K562 (cell line): ENCODE results near the gene IL1RAPL2. TPM values are rescaled to one million over a fixed set of nuclear protein-coding genes. Genes with fewer than 3 reads are reported as not detected.

Experiments
- BCL6 ChIP-seq: fragments of 250-450 bp; sonication (Bioruptor Pico); IDR thresholded peaks from 2 replicates; pipeline ENCODE4 v1.4.0; 2020
- CBX1 ChIP-seq: sonication (generic); IDR thresholded peaks from 2 replicates; pipeline ENCODE4 v1.6.1; 2016; ENCODE audit warnings: antibody characterized with exemption, low read depth, mild to moderate bottlenecking
- CHAMP1 ChIP-seq: fragments of 450-650 bp; IDR thresholded peaks from 2 replicates; pipeline ENCODE4 v1.6.1; 2016; ENCODE audit warnings: mild to moderate bottlenecking
- E2F6 ChIP-seq, 2 experiments: IDR thresholded peaks; 2 replicates each; pipeline ENCODE4 v1.6.1; 2011; ENCODE audit warnings: borderline replicate concordance in 1 of 2, control low read depth in 1 of 2, low read depth in 1 of 2, low read length in 1 of 2, mild to moderate bottlenecking in 1 of 2, mixed read lengths in 1 of 2, moderate library complexity in 1 of 2; ENCODE audit not compliant: insufficient read depth in 1 of 2, insufficient read length in 1 of 2, poor library complexity in 1 of 2, severe bottlenecking in 1 of 2; ENCODE audit errors: extremely low read depth in 1 of 2
- GATAD2B ChIP-seq: fragments of 450-650 bp; IDR thresholded peaks from 2 replicates; pipeline ENCODE4 v1.6.1; 2017; ENCODE audit warnings: mild to moderate bottlenecking, borderline replicate concordance
- SMAD2 ChIP-seq: fragments of 150-350 bp; IDR thresholded peaks from 2 replicates; pipeline ENCODE4 v1.6.1; 2014; ENCODE audit warnings: low read depth, mild to moderate bottlenecking, low read length
- ZNF655 ChIP-seq: fragments of 250-450 bp; sonication (Bioruptor Pico); IDR thresholded peaks from 2 replicates; pipeline ENCODE4 v1.5.0; 2021
- polyA plus RNA-seq, 8 experiments: library from polyadenylated mRNA; depleted of rRNA in 4 of 8; stranded (reverse) in 5 of 8; unstranded in 3 of 8; fragments of >200 nt; fragmentation: Nextera tagmentation in 2 of 8; fragmentation: Illumina TruSeq in 1 of 8; extraction: Ambion mirVana in 2 of 8; extraction: Trizol in 1 of 8; gene quantifications; 2 replicates each; pipeline versions ENCODE4 v1.2.1 to v1.2.3, GENCODE V29; 2011 to 2014; ENCODE audit warnings: inconsistent platforms in 1 of 8, missing spikeins in 1 of 8
- total RNA-seq, 7 experiments: library from RNA; depleted of rRNA in 6 of 7; stranded (reverse); fragments of >200 nt in 6 of 7; fragmentation: Illumina TruSeq in 2 of 7; extraction: Trizol in 2 of 7; gene quantifications; 2 replicates each; pipeline versions ENCODE4 v1.2.1 to v1.2.3, GENCODE V29; 2011 to 2021; ENCODE audit warnings: low replicate concordance in 1 of 7

IL1RAPL2 gene
- total and polyA plus RNA-seq, 9 of the 15 experiments (the other 6 are each of a cell fraction or from before 2014, with no cell fraction given): not detected

- TF ChIP-seq E2F6 (IDR thresholded peaks at IDR 0.05; ENCODE audit: borderline replicate concordance in 1 of 2, extremely low read depth in 1 of 2, insufficient read depth in 1 of 2, insufficient read length in 1 of 2, low read depth in 1 of 2, low read length in 1 of 2, poor library complexity in 1 of 2, severe bottlenecking in 1 of 2) (no peak), ZNF655 (CRISPR knock-in tag) (no peak), BCL6 (CRISPR knock-in tag) (no peak), GATAD2B (no peak), CHAMP1 (no peak), CBX1 (no peak), SMAD2 (no peak)
- TF ChIP-seq, all 486 proteins: peak for 0
These were observed 961.8 kb downstream of the IL1RAPL2 start (continued) for GRCh38 chrX:105527759-105528158.
